KMS-11 (cell line): Measurements from ENCODE around the gene GRAMD1C.

Source experiments
- H2AFZ ChIP-seq: fragments of 200-600 bp; sonication (generic); 2 replicates; pipeline ENCODE4 v1.6.1; 2016; ENCODE audit warnings: antibody characterized with exemption, mixed run types, low read depth
- H3K27ac ChIP-seq: fragments of 200-600 bp; sonication (generic); 2 replicates; pipeline ENCODE4 v1.6.1; 2016; ENCODE audit warnings: mild to moderate bottlenecking, mixed run types
- H3K27me3 ChIP-seq: fragments of 200-600 bp; sonication (generic); 2 replicates; pipeline ENCODE4 v1.6.1; 2017; ENCODE audit warnings: mild to moderate bottlenecking, low read depth, mixed run types, moderate library complexity; ENCODE audit not compliant: insufficient read depth
- H3K36me3 ChIP-seq: fragments of 200-600 bp; sonication (generic); 2 replicates; pipeline ENCODE4 v1.6.1; 2017; ENCODE audit warnings: mild to moderate bottlenecking, mixed run types; ENCODE audit not compliant: insufficient read depth
- H3K4me1 ChIP-seq: fragments of 200-600 bp; sonication (generic); 2 replicates; pipeline ENCODE4 v1.6.1; 2016; ENCODE audit warnings: mild to moderate bottlenecking, low read depth, mixed run types; ENCODE audit not compliant: poor library complexity, severe bottlenecking
- H3K4me2 ChIP-seq: fragments of 200-600 bp; sonication (generic); 2 replicates; pipeline ENCODE4 v1.7.0; 2016; ENCODE audit warnings: mild to moderate bottlenecking, mixed run types
- H3K4me3 ChIP-seq: fragments of 200-600 bp; sonication (generic); IDR thresholded peaks from 2 replicates; pipeline ENCODE4 v1.6.1; 2017; ENCODE audit warnings: low read depth, low read length, mixed read lengths; ENCODE audit not compliant: insufficient read depth
- H3K79me2 ChIP-seq: fragments of 200-600 bp; sonication (generic); 2 replicates; pipeline ENCODE4 v1.6.1; 2016; ENCODE audit warnings: low read depth, mixed run types; ENCODE audit not compliant: insufficient read depth
- H3K9ac ChIP-seq: fragments of 200-600 bp; sonication (generic); 2 replicates; pipeline ENCODE4 v1.6.1; 2016; ENCODE audit warnings: mild to moderate bottlenecking, mixed run types
- H4K20me1 ChIP-seq: fragments of 200-600 bp; sonication (generic); 2 replicates; pipeline ENCODE4 v1.6.1; 2016; ENCODE audit warnings: mild to moderate bottlenecking, mixed run types; ENCODE audit not compliant: insufficient read depth
- CTCF ChIP-seq: fragments of 200-600 bp; sonication (generic); conservative IDR thresholded peaks from 2 replicates; pipeline ENCODE4 v1.6.1; 2017; ENCODE audit warnings: low read depth, mild to moderate bottlenecking, antibody characterized with exemption, low read length, moderate library complexity, mixed read lengths

GRAMD1C gene

GRCh38 chr3:113802795-113803455 lies 35.7 kb upstream of the GRAMD1C start:
- 0 out of 2 replicates have a peak overlapping the region, but pooled peaks have one; percentile 1 for H3K4me2 ChIP-seq
- no peak overlapping the region for H3K4me3 ChIP-seq
- H3K27ac ChIP-seq: no peak overlapping the region
- no peak overlapping the region for H2AFZ ChIP-seq
- H3K4me1 ChIP-seq: peaks cover 13% of the 10 kb centered on the region
- no peaks in the 10 kb centered on the region for H3K36me3 ChIP-seq
- no peak for TF ChIP-seq CTCF
- no peaks in the 10 kb centered on the region for H3K27me3 ChIP-seq
- no peak overlapping the region for H3K9ac ChIP-seq
- H4K20me1 ChIP-seq: no peaks in the 10 kb centered on the region
- no peaks in the 10 kb centered on the region for H3K79me2 ChIP-seq

- Histone ChIP-seq H3K27me3 (no peaks in the 10 kb centered on the region), H3K36me3 (no peaks in the 10 kb centered on the region), H3K27ac (no peak overlapping the region)
Observed at GRCh38 chr3:113804661-113805060, 33.9 kb upstream of the GRAMD1C start.

DNA sequence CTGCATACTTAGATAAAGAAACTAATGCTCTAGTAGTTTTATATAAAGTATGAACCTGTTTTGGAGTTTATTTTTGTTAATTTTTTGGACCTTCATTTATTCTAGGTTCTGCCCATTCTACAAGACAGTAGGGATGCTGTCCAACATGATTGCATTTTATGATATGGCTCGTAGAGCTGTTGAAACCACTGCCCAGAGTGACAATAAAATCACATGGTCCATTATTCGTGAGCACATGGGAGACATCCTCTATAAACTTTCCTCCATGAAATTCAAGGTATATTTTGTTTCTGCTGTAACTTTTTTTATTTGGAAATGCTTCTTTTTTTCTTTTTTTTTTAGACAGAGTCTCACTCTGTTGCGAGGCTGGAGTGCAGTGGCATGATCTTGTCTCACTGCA lies 33.3 kb upstream of the GRAMD1C start:
- H3K79me2 ChIP-seq: no peaks in the 10 kb centered on the region
- H3K27ac ChIP-seq: no peak overlapping the region
- H3K9ac ChIP-seq: no peak overlapping the region
- peaks cover 13% of the 10 kb centered on the region for H3K4me1 ChIP-seq
- no peak overlapping the region for H2AFZ ChIP-seq
- TF ChIP-seq CTCF: no peak
- H3K4me2 ChIP-seq: no peak overlapping the region
- no peak overlapping the region for H3K4me3 ChIP-seq
- H3K27me3 ChIP-seq: no peaks in the 10 kb centered on the region
- H4K20me1 ChIP-seq: no peaks in the 10 kb centered on the region
- H3K36me3 ChIP-seq: no peaks in the 10 kb centered on the region

More at GRCh38 chr3:113804661-113805060, 33.9 kb upstream of the GRAMD1C start:
- Histone ChIP-seq H3K4me2 (no peak overlapping the region), H3K4me3 (no peak overlapping the region), H2AFZ (no peak overlapping the region), H4K20me1 (no peaks in the 10 kb centered on the region), H3K9ac (no peak overlapping the region), H3K79me2 (no peaks in the 10 kb centered on the region), H3K4me1 (peaks cover 13% of the 10 kb centered on the region)
- TF ChIP-seq CTCF: no peak

DNA sequence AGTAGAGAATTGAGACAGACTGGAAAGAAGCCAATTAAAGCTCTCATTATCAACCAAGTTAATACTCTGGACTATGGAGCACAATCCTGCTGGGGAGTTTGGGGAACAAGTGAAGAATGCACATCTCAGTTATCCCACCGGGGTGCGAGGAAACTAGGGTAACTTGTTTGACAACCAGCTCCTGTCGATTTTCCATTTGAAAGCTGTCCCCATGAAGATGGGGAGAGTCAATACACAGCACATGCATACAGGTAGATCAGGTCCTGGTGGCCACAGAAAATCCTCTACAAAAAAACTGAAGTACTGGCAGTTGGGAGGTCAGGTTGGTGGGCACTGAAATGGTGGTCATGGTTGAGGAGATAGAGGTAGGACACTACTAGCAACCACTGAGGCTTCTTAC lies 25.7 kb upstream of the GRAMD1C start:
- H3K27ac ChIP-seq: no peak overlapping the region
- H3K79me2 ChIP-seq: no peaks in the 10 kb centered on the region
- no peaks in the 10 kb centered on the region for H3K27me3 ChIP-seq
- H3K9ac ChIP-seq: no peak overlapping the region
- H3K36me3 ChIP-seq: no peaks in the 10 kb centered on the region
- TF ChIP-seq CTCF: no peak
- H3K4me1 ChIP-seq: no peaks in the 10 kb centered on the region
- H4K20me1 ChIP-seq: no peaks in the 10 kb centered on the region
- H2AFZ ChIP-seq: no peak overlapping the region
- no peak overlapping the region for H3K4me2 ChIP-seq
- H3K4me3 ChIP-seq: no peak overlapping the region
